DOHH2 (cell line): ENCODE results near the gene PLXNC1.

Source experiments
- EZH2phosphoT487 ChIP-seq: fragments of 200-600 bp; sonication (generic); IDR thresholded peaks from 2 replicates; pipeline ENCODE4 v1.6.1; 2017; ENCODE audit warnings: borderline replicate concordance, mild to moderate bottlenecking, antibody characterized with exemption, low read length, moderate library complexity, mixed read lengths
- TF ChIP-seq, protein P1 (sequence below): fragments of 200-600 bp; sonication (generic); IDR thresholded peaks from one replicate; pipeline ENCODE4 v1.5.1; 2014; ENCODE audit warnings: antibody characterized with exemption, mild to moderate bottlenecking, low read depth, low read length; ENCODE audit not compliant: poor library complexity, severe bottlenecking

DNA sequence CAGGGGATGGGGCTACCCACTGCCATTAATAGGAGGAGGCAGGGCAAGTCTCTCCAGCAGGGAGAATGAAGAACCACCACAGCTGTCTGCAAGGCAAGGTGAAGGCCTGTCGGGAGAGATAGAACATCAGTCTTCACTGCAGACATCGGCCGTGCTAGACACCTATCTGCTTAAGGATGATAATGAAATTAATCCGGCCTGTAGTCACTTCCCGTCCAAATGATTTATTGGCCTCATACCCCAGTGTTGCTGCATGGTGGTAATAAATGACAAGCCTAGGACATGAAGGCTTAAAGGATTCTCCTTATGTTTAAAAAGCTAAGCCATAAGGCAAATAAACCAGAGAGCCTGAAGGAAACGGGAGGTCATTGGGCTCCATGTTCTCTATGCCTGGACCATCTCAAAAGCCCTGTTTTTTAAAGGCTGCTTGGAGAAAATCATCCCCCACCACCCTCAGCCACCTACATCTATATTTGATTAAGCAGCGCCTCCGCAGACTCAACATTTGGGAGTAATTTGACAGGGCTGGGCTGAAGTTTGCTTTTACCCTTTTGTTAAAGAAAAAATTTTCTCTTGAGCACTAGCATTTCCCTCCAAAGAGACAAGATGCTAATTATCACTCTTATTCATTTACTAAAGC is 137.7 kb downstream of the PLXNC1 start:
- TF ChIP-seq, protein P1, sequence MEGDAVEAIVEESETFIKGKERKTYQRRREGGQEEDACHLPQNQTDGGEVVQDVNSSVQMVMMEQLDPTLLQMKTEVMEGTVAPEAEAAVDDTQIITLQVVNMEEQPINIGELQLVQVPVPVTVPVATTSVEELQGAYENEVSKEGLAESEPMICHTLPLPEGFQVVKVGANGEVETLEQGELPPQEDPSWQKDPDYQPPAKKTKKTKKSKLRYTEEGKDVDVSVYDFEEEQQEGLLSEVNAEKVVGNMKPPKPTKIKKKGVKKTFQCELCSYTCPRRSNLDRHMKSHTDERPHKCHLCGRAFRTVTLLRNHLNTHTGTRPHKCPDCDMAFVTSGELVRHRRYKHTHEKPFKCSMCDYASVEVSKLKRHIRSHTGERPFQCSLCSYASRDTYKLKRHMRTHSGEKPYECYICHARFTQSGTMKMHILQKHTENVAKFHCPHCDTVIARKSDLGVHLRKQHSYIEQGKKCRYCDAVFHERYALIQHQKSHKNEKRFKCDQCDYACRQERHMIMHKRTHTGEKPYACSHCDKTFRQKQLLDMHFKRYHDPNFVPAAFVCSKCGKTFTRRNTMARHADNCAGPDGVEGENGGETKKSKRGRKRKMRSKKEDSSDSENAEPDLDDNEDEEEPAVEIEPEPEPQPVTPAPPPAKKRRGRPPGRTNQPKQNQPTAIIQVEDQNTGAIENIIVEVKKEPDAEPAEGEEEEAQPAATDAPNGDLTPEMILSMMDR = no peak
- no peak for TF ChIP-seq EZH2phosphoT487
